GM21447 (cell line): ENCODE results near the gene KDM6A.
"Not testable (repeated sequence)": the region's sequence is repeated elsewhere in the genome, so short reads cannot be mapped to it uniquely, and the experiment has no call there.

ENCODE experiments used
- ATAC-seq: cut with Tn5 transposase; IDR thresholded peaks from one replicate; pipeline ENCODE4 v1.9.1; 2021; ENCODE audit not compliant: unreplicated experiment

KDM6A gene

GRCh38 chrX:45003085-45003484 lies 130.1 kb downstream of the KDM6A start:
- ATAC-seq: no peak

- ATAC-seq: no peak
Observed at GRCh38 chrX:45006002-45006800, 133.2 kb downstream of the KDM6A start.

- peak; percentile 76 for ATAC-seq
Observed at GRCh38 chrX:45007598-45007997, 134.6 kb downstream of the KDM6A start.

- ATAC-seq: no peak
Observed at GRCh38 chrX:45009371-45010000, 136.5 kb downstream of the KDM6A start.

DNA sequence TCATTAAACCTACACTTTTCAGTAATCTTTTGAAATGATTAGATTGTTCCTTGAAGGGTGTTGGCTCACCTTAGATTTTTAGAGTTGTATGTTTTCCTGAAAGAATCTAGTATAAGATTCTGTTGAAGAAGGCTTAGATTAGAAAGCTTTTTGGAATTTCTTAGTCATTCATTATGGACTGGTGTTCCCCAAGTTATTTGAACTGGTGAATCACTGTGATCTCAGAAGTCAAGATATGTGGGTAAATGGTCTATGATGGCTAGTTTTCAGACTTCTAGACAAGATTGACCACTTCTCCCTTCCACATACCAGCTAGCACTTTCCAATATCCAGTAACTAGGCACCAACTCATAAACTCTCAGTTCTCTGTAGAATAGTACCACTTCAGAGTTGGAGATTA lies 138.1 kb downstream of the KDM6A start:
- no peak for ATAC-seq

GRCh38 chrX:45011597-45011996 lies 138.6 kb downstream of the KDM6A start:
- ATAC-seq: no peak

DNA sequence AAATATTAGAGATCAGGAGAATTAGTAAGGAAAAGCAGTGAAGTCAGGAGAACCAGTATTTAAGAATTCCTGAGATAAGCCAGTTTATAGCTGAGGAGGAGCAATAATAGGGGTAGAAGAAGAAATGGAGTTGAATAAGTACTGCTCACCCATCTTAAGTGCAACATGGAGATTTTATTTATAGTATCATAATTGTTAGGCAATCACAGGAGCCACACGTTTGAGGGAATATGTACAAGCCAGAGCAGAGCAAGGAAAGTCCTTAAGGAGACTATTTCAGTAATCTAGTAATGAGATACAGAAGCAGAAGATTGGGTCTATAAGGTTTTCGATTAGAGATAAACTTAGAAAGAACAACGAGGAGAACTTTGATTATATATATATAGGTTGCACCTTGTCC lies 145.0 kb downstream of the KDM6A start:
- ATAC-seq: no peak

GRCh38 chrX:45022150-45022549 lies 149.2 kb downstream of the KDM6A start:
- no peak for ATAC-seq

- ATAC-seq: no peak
Observed at GRCh38 chrX:45024501-45024900, 151.5 kb downstream of the KDM6A start.

GRCh38 chrX:45026036-45026435 lies 153.0 kb downstream of the KDM6A start:
- no peak for ATAC-seq

DNA sequence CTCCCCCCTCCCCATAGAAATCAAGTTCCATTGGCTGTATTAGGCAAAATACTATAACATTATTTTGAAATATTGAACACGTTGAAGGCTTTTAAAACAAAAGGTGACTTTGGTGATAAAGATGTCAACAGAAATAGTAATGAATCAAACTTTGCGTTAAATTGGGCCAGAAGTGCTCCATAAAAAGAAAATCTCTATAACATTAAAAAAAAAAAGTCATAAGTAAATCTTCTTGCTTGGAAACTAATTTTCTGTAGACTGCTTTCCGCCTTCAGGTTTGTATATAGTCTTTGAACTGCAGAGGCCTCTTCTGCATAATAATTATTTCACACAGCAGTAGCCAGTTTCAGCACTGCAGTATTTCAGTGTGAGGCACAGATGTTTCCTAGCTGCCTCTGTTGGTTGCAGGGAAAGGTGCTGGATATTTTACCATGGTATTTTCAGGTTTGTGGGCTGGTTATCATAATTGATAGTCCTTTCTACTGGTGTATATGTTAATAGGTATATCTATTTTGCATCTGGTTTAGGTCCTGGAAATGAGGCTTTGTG lies 158.9 kb downstream of the KDM6A start:
- ATAC-seq: no peak

DNA sequence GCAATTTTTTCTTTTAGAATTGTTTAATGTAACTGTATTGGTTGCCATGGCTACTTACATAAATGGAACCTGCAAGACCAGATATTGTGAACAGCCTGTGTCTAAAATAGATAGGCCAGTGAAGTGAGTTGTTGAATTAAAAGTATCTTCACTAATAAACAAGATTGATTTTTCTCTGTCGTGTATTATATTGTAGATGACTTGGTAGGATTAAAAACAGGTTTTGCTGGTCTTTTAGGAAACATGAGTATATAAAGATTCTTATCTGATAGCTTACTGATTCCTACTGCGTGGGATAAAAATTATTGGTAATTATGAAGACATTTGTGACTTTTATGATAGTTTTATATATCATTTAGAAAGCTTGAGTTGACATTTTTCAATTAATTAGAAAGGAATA lies 162.1 kb downstream of the KDM6A start:
- ATAC-seq: no peak

- ATAC-seq: no peak
Observed at GRCh38 chrX:45036161-45036560, 163.2 kb downstream of the KDM6A start.

GRCh38 chrX:45040137-45040536 lies 167.1 kb downstream of the KDM6A start:
- ATAC-seq: not testable (repeated sequence)

- ATAC-seq: no peak
Observed at GRCh38 chrX:45046417-45046816, 173.4 kb downstream of the KDM6A start.

- no peak for ATAC-seq
Observed at GRCh38 chrX:45050558-45050957, 177.6 kb downstream of the KDM6A start.

- no peak for ATAC-seq
Observed at GRCh38 chrX:45056428-45057145, 183.6 kb downstream of the KDM6A start.

- ATAC-seq: not testable (repeated sequence)
Observed at GRCh38 chrX:45059906-45060305, 186.9 kb downstream of the KDM6A start.

DNA sequence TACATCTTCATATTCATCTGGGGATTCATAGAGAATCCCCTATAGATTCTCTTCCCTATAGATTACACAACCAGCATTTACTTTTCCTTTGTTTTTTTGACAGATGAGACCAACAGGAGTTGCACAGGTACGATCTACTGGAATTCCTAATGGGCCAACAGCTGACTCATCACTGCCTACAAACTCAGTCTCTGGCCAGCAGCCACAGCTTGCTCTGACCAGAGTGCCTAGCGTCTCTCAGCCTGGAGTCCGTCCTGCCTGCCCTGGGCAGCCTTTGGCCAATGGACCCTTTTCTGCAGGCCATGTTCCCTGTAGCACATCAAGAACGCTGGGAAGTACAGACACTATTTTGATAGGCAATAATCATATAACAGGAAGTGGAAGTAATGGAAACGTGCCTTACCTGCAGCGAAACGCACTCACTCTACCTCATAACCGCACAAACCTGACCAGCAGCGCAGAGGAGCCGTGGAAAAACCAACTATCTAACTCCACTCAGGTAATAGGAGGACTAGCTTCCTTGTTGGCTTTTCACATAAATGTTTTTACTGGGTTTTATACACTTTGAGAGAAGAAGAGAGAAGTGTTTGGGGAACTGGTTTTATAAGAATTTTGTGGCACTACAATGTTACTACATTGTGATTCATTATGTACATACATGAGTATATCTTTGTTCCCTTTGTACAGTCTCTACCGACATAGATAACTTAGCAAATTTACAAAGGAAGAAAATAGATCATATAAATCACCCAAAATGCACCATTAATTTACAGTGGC lies 190.5 kb downstream of the KDM6A start:
- no peak for ATAC-seq

DNA sequence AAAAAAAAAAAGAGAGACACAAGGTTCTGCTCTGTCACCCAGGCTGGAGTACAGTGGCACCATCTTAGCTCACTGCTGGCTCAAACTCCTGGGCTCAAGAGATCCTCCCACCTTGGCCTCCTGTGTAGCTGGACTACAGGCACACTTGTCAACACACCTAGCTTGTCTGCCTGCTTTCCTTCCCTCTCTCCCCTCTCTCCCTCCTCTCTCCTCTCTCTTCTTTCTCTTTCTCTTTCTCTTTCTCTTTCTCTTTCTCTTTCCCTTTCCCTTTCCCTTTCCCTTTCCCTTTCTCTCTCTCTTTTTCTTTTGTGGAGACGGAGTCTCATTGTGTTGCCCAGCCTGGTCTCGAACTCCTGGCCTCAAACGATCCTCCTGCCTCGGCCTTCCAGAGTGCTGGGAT lies 195.6 kb downstream of the KDM6A start:
- ATAC-seq: no peak
